Muscle of arm (tissue), 12 donors: Measurements from ENCODE around the gene GLIPR1L1. TPM values are rescaled to one million over a fixed set of nuclear protein-coding genes. Genes with fewer than 3 reads are reported as not detected.

Source experiments
- DNase-seq: peaks from one replicate; pipeline ENCODE4 v3.0.0-alpha.2; 2013
- polyA plus RNA-seq, 12 donors: library from polyadenylated mRNA; unstranded; fragments of 120-200 nt; gene quantifications; one replicate each; pipeline ENCODE4 v1.2.1, GENCODE V29; 2013; ENCODE audit not compliant: insufficient read length in 12 of 12

The GLIPR1L1 gene
- polyA plus RNA-seq, 12 donors: 0.21 to 0.93 (median 0.31) TPM; not detected in 7

- DNase-seq: no peak
These were observed 15.5 kb downstream of the GLIPR1L1 start for GRCh38 chr12:75349946-75350345.

- no peak for DNase-seq
These were observed 15.9 kb downstream of the GLIPR1L1 start for GRCh38 chr12:75350413-75350812.

GRCh38 chr12:75354011-75354410 lies 19.5 kb downstream of the GLIPR1L1 start:
- DNase-seq: no peak

- DNase-seq: no peak
These were observed 26.4 kb downstream of the GLIPR1L1 start for GRCh38 chr12:75360920-75361319.

GRCh38 chr12:75361408-75361807 lies 26.9 kb downstream of the GLIPR1L1 start:
- DNase-seq: no peak

- DNase-seq: no peak
These were observed 30.4 kb downstream of the GLIPR1L1 start for GRCh38 chr12:75364919-75365318.

- DNase-seq: no peak
These were observed 32.2 kb downstream of the GLIPR1L1 start for GRCh38 chr12:75366629-75367028.

- DNase-seq: no peak
These were observed 40.5 kb downstream of the GLIPR1L1 start for GRCh38 chr12:75374971-75375370.

- DNase-seq: no peak
These were observed 43.9 kb downstream of the GLIPR1L1 start for GRCh38 chr12:75378354-75378753.

GRCh38 chr12:75389061-75389460 lies 54.6 kb downstream of the GLIPR1L1 start:
- no peak for DNase-seq

GRCh38 chr12:75389706-75390105 lies 55.2 kb downstream of the GLIPR1L1 start:
- DNase-seq: no peak

- no peak for DNase-seq
These were observed 55.9 kb downstream of the GLIPR1L1 start for GRCh38 chr12:75390156-75390898.

- DNase-seq: peak; percentile 96
These were observed 56.5 kb downstream of the GLIPR1L1 start, which contains the start of gene GLIPR1L2 for GRCh38 chr12:75390899-75391538. TSS of gene GLIPR1L2 (plus strand) at chr12:75391089. CDS start at chr12:75391117, 28 bp downstream.

GRCh38 chr12:75404231-75404630 lies 69.8 kb downstream of the GLIPR1L1 start:
- no peak for DNase-seq

- DNase-seq: no peak
These were observed 73.2 kb downstream of the GLIPR1L1 start for GRCh38 chr12:75407683-75408082.

- no peak for DNase-seq
These were observed 75.4 kb downstream of the GLIPR1L1 start for GRCh38 chr12:75409830-75410229.

- DNase-seq: no peak
These were observed 80.2 kb downstream of the GLIPR1L1 start for GRCh38 chr12:75414671-75415070.

- no peak for DNase-seq
These were observed 85.4 kb downstream of the GLIPR1L1 start for GRCh38 chr12:75419841-75420240.

Other genes starting within 250 kb of the GLIPR1L1 start
- gene KCNC2, start 124.8 kb upstream of the GLIPR1L1 start, polyA plus RNA-seq: under 1 TPM in 10 of 12 donors, not detected in 2; 0.18 to 0.82 (median 0.51) TPM
- gene CAPS2, start 4.3 kb upstream of the GLIPR1L1 start, polyA plus RNA-seq: 1 to 10 TPM in 10 of 12 donors, not detected in 2; 1.6 to 5.4 (median 3.1) TPM
- gene GLIPR1L2, start 56.4 kb downstream of the GLIPR1L1 start, polyA plus RNA-seq: 1 to 10 TPM in 8 of 12 donors, under 1 TPM in 2, not detected in 2; 0.27 to 2.3 (median 1.8) TPM
- gene GLIPR1, start 146.1 kb downstream of the GLIPR1L1 start, polyA plus RNA-seq: 10 to 100 TPM in 8 of 12 donors, 1 to 10 TPM in 3, not detected in 1; 4.2 to 17.0 (median 12.8) TPM
- gene KRR1, start 176.9 kb downstream of the GLIPR1L1 start, polyA plus RNA-seq: 100 to 1,000 TPM in 1 of 12 donors, 10 to 100 TPM in 11; 52.0 to 100 (median 63.7) TPM